ENCODE results near the gene TRIM8.
A peak's percentile ranks its signal among the peaks of the same experiment; 100 is the strongest.

The TRIM8 gene

GRCh38 chr10:102674566-102674965, 30.3 kb downstream of the TRIM8 start:
- no peaks in the 10 kb centered on the region for H3K27me3 ChIP-seq (ENCODE audit: control insufficient read depth, insufficient read depth, low read length)
- peaks cover 8% of the 10 kb centered on the region for H3K4me1 ChIP-seq (ENCODE audit: control insufficient read depth, insufficient read depth, low read length)
- no peak overlapping the region for H3K9ac ChIP-seq (ENCODE audit: low read length)
- H3K36me3 ChIP-seq (ENCODE audit: control insufficient read depth, insufficient read depth, low read length) = no peaks in the 10 kb centered on the region
- no peak overlapping the region for H3K27ac ChIP-seq (ENCODE audit: low read depth, low read length)
- no peak overlapping the region for H3K4me3 ChIP-seq (ENCODE audit: low read length)

GRCh38 chr10:102675011-102675665, 30.9 kb downstream of the TRIM8 start:
- Histone ChIP-seq H3K36me3 (ENCODE audit: control insufficient read depth, insufficient read depth, low read length) (no peaks in the 10 kb centered on the region), H3K27me3 (ENCODE audit: control insufficient read depth, insufficient read depth, low read length) (no peaks in the 10 kb centered on the region), H3K27ac (ENCODE audit: low read depth, low read length) (no peak overlapping the region), H3K4me3 (ENCODE audit: low read length) (no peak overlapping the region), H3K9ac (ENCODE audit: low read length) (no peak overlapping the region), H3K4me1 (ENCODE audit: control insufficient read depth, insufficient read depth, low read length) (peaks cover 8% of the 10 kb centered on the region)

- Histone ChIP-seq H3K4me1 (ENCODE audit: control insufficient read depth, insufficient read depth, low read length) (peaks cover 8% of the 10 kb centered on the region), H3K36me3 (ENCODE audit: control insufficient read depth, insufficient read depth, low read length) (no peaks in the 10 kb centered on the region), H3K4me3 (ENCODE audit: low read length) (no peak overlapping the region), H3K27ac (ENCODE audit: low read depth, low read length) (peak overlapping the region; percentile 18), H3K9ac (ENCODE audit: low read length) (no peak overlapping the region), H3K27me3 (ENCODE audit: control insufficient read depth, insufficient read depth, low read length) (no peaks in the 10 kb centered on the region)
Measured at GRCh38 chr10:102675666-102676533, 31.6 kb downstream of the TRIM8 start.

GRCh38 chr10:102676534-102677315, 32.4 kb downstream of the TRIM8 start:
- Histone ChIP-seq H3K9ac (ENCODE audit: low read length) (no peak overlapping the region), H3K27ac (ENCODE audit: low read depth, low read length) (no peak overlapping the region), H3K4me3 (ENCODE audit: low read length) (no peak overlapping the region), H3K4me1 (ENCODE audit: control insufficient read depth, insufficient read depth, low read length) (peaks cover 8% of the 10 kb centered on the region), H3K36me3 (ENCODE audit: control insufficient read depth, insufficient read depth, low read length) (no peaks in the 10 kb centered on the region), H3K27me3 (ENCODE audit: control insufficient read depth, insufficient read depth, low read length) (no peaks in the 10 kb centered on the region)

- Histone ChIP-seq H3K4me3 (ENCODE audit: low read length) (no peak overlapping the region), H3K27me3 (ENCODE audit: control insufficient read depth, insufficient read depth, low read length) (no peaks in the 10 kb centered on the region), H3K27ac (ENCODE audit: low read depth, low read length) (no peak overlapping the region), H3K36me3 (ENCODE audit: control insufficient read depth, insufficient read depth, low read length) (no peaks in the 10 kb centered on the region), H3K9ac (ENCODE audit: low read length) (no peak overlapping the region), H3K4me1 (ENCODE audit: control insufficient read depth, insufficient read depth, low read length) (peaks cover 8% of the 10 kb centered on the region)
Measured at GRCh38 chr10:102677331-102678067, 33.2 kb downstream of the TRIM8 start.

- Histone ChIP-seq H3K27ac (ENCODE audit: low read depth, low read length) (no peak overlapping the region), H3K4me1 (ENCODE audit: control insufficient read depth, insufficient read depth, low read length) (peaks cover 8% of the 10 kb centered on the region), H3K27me3 (ENCODE audit: control insufficient read depth, insufficient read depth, low read length) (no peaks in the 10 kb centered on the region), H3K36me3 (ENCODE audit: control insufficient read depth, insufficient read depth, low read length) (no peaks in the 10 kb centered on the region), H3K4me3 (ENCODE audit: low read length) (no peak overlapping the region), H3K9ac (ENCODE audit: low read length) (no peak overlapping the region)
Measured at GRCh38 chr10:102678068-102678400, 33.8 kb downstream of the TRIM8 start.

- H3K9ac ChIP-seq (ENCODE audit: low read length) = no peak overlapping the region
Measured at GRCh38 chr10:102678842-102679289, 34.6 kb downstream of the TRIM8 start.

GRCh38 chr10:102679596-102679995, 35.3 kb downstream of the TRIM8 start:
- no peak overlapping the region for H3K4me3 ChIP-seq (ENCODE audit: low read length)
- H3K9ac ChIP-seq (ENCODE audit: low read length) = no peak overlapping the region
- no peak overlapping the region for H3K27ac ChIP-seq (ENCODE audit: low read depth, low read length)
- no peaks in the 10 kb centered on the region for H3K36me3 ChIP-seq (ENCODE audit: control insufficient read depth, insufficient read depth, low read length)
- H3K4me1 ChIP-seq (ENCODE audit: control insufficient read depth, insufficient read depth, low read length) = peaks cover 2% of the 10 kb centered on the region
- H3K27me3 ChIP-seq (ENCODE audit: control insufficient read depth, insufficient read depth, low read length) = no peaks in the 10 kb centered on the region

More at GRCh38 chr10:102678842-102679289, 34.6 kb downstream of the TRIM8 start:
- Histone ChIP-seq H3K27me3 (ENCODE audit: control insufficient read depth, insufficient read depth, low read length) (no peaks in the 10 kb centered on the region), H3K4me1 (ENCODE audit: control insufficient read depth, insufficient read depth, low read length) (peaks cover 6% of the 10 kb centered on the region), H3K36me3 (ENCODE audit: control insufficient read depth, insufficient read depth, low read length) (no peaks in the 10 kb centered on the region), H3K27ac (ENCODE audit: low read depth, low read length) (no peak overlapping the region), H3K4me3 (ENCODE audit: low read length) (no peak overlapping the region)

GRCh38 chr10:102681696-102682095, 37.4 kb downstream of the TRIM8 start:
- Histone ChIP-seq H3K36me3 (ENCODE audit: control insufficient read depth, insufficient read depth, low read length) (peaks cover 3% of the 10 kb centered on the region), H3K9ac (ENCODE audit: low read length) (no peak overlapping the region), H3K4me1 (ENCODE audit: control insufficient read depth, insufficient read depth, low read length) (no peaks in the 10 kb centered on the region), H3K27ac (ENCODE audit: low read depth, low read length) (no peak overlapping the region), H3K27me3 (ENCODE audit: control insufficient read depth, insufficient read depth, low read length) (no peaks in the 10 kb centered on the region), H3K4me3 (ENCODE audit: low read length) (no peak overlapping the region)

- Histone ChIP-seq H3K36me3 (ENCODE audit: control insufficient read depth, insufficient read depth, low read length) (peaks cover 3% of the 10 kb centered on the region), H3K9ac (ENCODE audit: low read length) (no peak overlapping the region), H3K4me3 (ENCODE audit: low read length) (no peak overlapping the region), H3K4me1 (ENCODE audit: control insufficient read depth, insufficient read depth, low read length) (no peaks in the 10 kb centered on the region), H3K27ac (ENCODE audit: low read depth, low read length) (no peak overlapping the region), H3K27me3 (ENCODE audit: control insufficient read depth, insufficient read depth, low read length) (no peaks in the 10 kb centered on the region)
Measured at GRCh38 chr10:102682416-102682815, 38.1 kb downstream of the TRIM8 start.

GRCh38 chr10:102682981-102683380, 38.7 kb downstream of the TRIM8 start:
- peaks cover 3% of the 10 kb centered on the region for H3K36me3 ChIP-seq (ENCODE audit: control insufficient read depth, insufficient read depth, low read length)
- no peak overlapping the region for H3K4me3 ChIP-seq (ENCODE audit: low read length)
- H3K27ac ChIP-seq (ENCODE audit: low read depth, low read length) = no peak overlapping the region
- no peak overlapping the region for H3K9ac ChIP-seq (ENCODE audit: low read length)
- H3K27me3 ChIP-seq (ENCODE audit: control insufficient read depth, insufficient read depth, low read length) = no peaks in the 10 kb centered on the region
- H3K4me1 ChIP-seq (ENCODE audit: control insufficient read depth, insufficient read depth, low read length) = no peaks in the 10 kb centered on the region

GRCh38 chr10:102683736-102684135, 39.5 kb downstream of the TRIM8 start:
- Histone ChIP-seq H3K27ac (ENCODE audit: low read depth, low read length) (no peak overlapping the region), H3K27me3 (ENCODE audit: control insufficient read depth, insufficient read depth, low read length) (no peaks in the 10 kb centered on the region), H3K9ac (ENCODE audit: low read length) (no peak overlapping the region), H3K4me3 (ENCODE audit: low read length) (no peak overlapping the region), H3K4me1 (ENCODE audit: control insufficient read depth, insufficient read depth, low read length) (no peaks in the 10 kb centered on the region), H3K36me3 (ENCODE audit: control insufficient read depth, insufficient read depth, low read length) (peaks cover 3% of the 10 kb centered on the region)

All from rectal smooth muscle tissue (tissue), 1 donor.